Dermis blood vessel endothelial cell (primary cell): ENCODE results near the gene MIS18BP1. TPM values are rescaled to one million over a fixed set of nuclear protein-coding genes. Genes with fewer than 3 reads are reported as not detected.

Experiments used
- total RNA-seq: library from RNA; depleted of rRNA; stranded (reverse); fragments of >200 nt; gene quantifications from 2 replicates; pipeline ENCODE4 v1.2.3, GENCODE V29; 2014

Gene MIS18BP1
- total RNA-seq, 1 donor from 2014 or later: 42.9 TPM

Other genes starting within 250 kb of the MIS18BP1 start
- 28.9 and 44.4 TPM in 2 replicates for gene PRPF39, start 169.1 kb downstream of the MIS18BP1 start, total RNA-seq
- gene FKBP3, start 118.7 kb downstream of the MIS18BP1 start, total RNA-seq: 32.3 and 36.2 TPM in 2 replicates
- gene FANCM, start 117.3 kb downstream of the MIS18BP1 start, total RNA-seq: 9.0 and 12.5 TPM in 2 replicates